GM12864 (cell line): Measurements from ENCODE around the gene FOS.
A peak's percentile ranks its signal among the peaks of the same experiment; 100 is the strongest.

Source experiments
- DNase-seq: peaks from one replicate; pipeline ENCODE4 v3.0.0-alpha.2; 2011; ENCODE audit warnings: low read depth
- H3K4me3 ChIP-seq: 2 replicates; pipeline ENCODE4 v1.5.1; 2011; ENCODE audit warnings: mild to moderate bottlenecking, low read depth, low read length, control low read depth
- TF ChIP-seq, protein P1 (sequence below): IDR thresholded peaks from 2 replicates; pipeline ENCODE4 v1.5.1; 2011; ENCODE audit warnings: low read depth, mild to moderate bottlenecking, moderate library complexity, low read length, control low read depth, inconsistent platforms; ENCODE audit errors: missing control alignments

FOS gene

DNA sequence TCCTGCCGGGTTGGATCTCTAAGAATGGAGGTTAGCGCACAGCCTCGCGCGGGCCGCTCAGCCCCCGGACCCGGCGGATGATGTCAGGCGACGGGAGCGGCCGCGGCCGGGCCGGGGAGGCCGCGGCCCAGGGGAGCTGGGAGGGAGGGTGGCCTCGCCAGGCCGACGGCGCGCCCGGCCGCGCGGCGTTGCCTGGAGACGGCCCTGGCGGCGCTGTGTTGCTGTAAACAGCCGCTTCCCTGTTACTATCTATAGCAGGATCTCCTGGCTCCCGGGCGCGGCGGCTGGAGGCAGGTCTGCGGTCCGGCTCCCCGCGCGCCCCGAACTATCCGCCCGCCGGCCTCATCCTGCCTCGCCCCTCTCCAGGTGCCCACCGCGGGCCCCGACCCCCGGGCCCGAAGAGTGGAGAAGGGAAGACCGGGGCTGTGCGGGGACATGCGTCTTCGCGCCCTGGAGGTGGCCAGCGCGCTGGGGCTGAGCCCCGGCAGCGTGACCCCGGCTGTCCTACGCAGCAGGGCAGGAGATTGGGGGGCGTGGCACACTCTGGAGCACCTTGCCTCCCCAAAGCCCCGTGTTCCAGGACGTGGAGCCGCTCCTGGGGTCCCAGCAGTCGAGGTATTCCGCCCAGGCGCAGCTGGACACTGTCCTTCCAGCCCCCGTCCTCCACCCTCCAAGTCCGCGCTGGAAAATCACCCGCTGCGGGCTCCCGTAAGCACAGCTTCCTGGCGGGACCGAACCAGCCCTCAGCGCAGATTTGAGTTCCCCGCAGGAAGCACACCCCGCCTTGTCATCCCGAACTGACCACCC is 1.4 kb upstream of the FOS start:
- no peak for DNase-seq
- peak overlapping the region; percentile 66 for H3K4me3 ChIP-seq
- TF ChIP-seq, protein P1, sequence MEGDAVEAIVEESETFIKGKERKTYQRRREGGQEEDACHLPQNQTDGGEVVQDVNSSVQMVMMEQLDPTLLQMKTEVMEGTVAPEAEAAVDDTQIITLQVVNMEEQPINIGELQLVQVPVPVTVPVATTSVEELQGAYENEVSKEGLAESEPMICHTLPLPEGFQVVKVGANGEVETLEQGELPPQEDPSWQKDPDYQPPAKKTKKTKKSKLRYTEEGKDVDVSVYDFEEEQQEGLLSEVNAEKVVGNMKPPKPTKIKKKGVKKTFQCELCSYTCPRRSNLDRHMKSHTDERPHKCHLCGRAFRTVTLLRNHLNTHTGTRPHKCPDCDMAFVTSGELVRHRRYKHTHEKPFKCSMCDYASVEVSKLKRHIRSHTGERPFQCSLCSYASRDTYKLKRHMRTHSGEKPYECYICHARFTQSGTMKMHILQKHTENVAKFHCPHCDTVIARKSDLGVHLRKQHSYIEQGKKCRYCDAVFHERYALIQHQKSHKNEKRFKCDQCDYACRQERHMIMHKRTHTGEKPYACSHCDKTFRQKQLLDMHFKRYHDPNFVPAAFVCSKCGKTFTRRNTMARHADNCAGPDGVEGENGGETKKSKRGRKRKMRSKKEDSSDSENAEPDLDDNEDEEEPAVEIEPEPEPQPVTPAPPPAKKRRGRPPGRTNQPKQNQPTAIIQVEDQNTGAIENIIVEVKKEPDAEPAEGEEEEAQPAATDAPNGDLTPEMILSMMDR = no peak

DNA sequence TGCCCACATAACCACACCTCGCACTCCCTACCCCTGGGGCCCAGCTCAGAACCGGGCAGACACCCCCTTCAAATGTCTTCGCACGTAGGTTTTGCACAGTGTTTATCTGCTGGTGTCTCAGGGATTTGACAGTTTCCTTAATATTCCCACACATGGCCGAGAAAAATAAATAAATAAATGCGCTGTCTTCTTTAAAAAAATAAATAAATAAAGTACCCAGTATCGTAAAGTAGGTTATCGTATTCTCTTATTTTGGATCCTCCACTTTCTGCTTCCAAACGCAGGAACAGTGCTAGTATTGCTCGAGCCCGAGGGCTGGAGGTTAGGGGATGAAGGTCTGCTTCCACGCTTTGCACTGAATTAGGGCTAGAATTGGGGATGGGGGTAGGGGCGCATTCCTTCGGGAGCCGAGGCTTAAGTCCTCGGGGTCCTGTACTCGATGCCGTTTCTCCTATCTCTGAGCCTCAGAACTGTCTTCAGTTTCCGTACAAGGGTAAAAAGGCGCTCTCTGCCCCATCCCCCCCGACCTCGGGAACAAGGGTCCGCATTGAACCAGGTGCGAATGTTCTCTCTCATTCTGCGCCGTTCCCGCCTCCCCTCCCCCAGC is 710 bp upstream of the FOS start:
- TF ChIP-seq, protein P1 = no peak
- DNase-seq = no peak
- peak overlapping the region; percentile 66 for H3K4me3 ChIP-seq

DNA sequence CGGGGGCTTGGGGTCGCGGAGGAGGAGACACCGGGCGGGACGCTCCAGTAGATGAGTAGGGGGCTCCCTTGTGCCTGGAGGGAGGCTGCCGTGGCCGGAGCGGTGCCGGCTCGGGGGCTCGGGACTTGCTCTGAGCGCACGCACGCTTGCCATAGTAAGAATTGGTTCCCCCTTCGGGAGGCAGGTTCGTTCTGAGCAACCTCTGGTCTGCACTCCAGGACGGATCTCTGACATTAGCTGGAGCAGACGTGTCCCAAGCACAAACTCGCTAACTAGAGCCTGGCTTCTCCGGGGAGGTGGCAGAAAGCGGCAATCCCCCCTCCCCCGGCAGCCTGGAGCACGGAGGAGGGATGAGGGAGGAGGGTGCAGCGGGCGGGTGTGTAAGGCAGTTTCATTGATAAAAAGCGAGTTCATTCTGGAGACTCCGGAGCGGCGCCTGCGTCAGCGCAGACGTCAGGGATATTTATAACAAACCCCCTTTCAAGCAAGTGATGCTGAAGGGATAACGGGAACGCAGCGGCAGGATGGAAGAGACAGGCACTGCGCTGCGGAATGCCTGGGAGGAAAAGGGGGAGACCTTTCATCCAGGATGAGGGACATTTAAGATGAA is 630 bp downstream of the FOS start:
- peak overlapping the region; percentile 66 for H3K4me3 ChIP-seq
- DNase-seq = no peak
- TF ChIP-seq, protein P1 = no peak

DNA sequence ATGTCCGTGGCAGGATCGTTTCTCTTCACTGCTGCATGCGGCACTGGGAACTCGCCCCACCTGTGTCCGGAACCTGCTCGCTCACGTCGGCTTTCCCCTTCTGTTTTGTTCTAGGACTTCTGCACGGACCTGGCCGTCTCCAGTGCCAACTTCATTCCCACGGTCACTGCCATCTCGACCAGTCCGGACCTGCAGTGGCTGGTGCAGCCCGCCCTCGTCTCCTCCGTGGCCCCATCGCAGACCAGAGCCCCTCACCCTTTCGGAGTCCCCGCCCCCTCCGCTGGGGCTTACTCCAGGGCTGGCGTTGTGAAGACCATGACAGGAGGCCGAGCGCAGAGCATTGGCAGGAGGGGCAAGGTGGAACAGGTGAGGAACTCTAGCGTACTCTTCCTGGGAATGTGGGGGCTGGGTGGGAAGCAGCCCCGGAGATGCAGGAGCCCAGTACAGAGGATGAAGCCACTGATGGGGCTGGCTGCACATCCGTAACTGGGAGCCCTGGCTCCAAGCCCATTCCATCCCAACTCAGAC is 1.2 kb downstream of the FOS start:
- TF ChIP-seq, protein P1 = no peak
- H3K4me3 ChIP-seq = peak overlapping the region; percentile 66
- no peak for DNase-seq

DNA sequence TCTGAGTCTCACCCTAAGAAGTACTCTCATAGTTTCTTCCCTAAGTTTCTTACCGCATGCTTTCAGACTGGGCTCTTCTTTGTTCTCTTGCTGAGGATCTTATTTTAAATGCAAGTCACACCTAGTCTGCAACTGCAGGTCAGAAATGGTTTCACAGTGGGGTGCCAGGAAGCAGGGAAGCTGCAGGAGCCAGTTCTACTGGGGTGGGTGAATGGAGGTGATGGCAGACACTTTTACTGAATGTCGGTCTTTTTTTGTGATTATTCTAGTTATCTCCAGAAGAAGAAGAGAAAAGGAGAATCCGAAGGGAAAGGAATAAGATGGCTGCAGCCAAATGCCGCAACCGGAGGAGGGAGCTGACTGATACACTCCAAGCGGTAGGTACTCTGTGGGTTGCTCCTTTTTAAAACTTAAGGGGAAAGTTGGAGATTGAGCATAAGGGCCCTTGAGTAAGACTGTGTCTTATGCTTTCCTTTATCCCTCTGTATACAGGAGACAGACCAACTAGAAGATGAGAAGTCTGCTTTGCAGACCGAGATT is 1.7 kb downstream of the FOS start:
- H3K4me3 ChIP-seq = no peak overlapping the region
- no peak for DNase-seq
- TF ChIP-seq, protein P1 = no peak

DNA sequence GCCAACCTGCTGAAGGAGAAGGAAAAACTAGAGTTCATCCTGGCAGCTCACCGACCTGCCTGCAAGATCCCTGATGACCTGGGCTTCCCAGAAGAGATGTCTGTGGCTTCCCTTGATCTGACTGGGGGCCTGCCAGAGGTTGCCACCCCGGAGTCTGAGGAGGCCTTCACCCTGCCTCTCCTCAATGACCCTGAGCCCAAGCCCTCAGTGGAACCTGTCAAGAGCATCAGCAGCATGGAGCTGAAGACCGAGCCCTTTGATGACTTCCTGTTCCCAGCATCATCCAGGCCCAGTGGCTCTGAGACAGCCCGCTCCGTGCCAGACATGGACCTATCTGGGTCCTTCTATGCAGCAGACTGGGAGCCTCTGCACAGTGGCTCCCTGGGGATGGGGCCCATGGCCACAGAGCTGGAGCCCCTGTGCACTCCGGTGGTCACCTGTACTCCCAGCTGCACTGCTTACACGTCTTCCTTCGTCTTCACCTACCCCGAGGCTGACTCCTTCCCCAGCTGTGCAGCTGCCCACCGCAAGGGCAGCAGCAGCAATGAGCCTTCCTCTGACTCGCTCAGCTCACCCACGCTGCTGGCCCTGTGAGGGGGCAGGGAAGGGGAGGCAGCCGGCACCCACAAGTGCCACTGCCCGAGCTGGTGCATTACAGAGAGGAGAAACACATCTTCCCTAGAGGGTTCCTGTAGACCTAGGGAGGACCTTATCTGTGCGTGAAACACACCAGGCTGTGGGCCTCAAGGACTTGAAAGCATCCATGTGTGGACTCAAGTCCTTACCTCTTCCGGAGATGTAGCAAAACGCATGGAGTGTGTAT is 2.4 kb downstream of the FOS start:
- DNase-seq = no peak
- H3K4me3 ChIP-seq = no peak overlapping the region
- TF ChIP-seq, protein P1 = no peak
